HG03565 (cell line): ENCODE measurements around the gene ACSS1.

Experiments used
- ATAC-seq: cut with Tn5 transposase; IDR thresholded peaks from one replicate; pipeline ENCODE4 v1.9.1; 2021; ENCODE audit warnings: mild to moderate bottlenecking, moderate library complexity; ENCODE audit not compliant: unreplicated experiment

ACSS1 gene

GRCh38 chr20:24980291-24981053 is 77.5 kb downstream of the ACSS1 start:
- ATAC-seq: no peak

GRCh38 chr20:24979036-24979960 is 78.6 kb downstream of the ACSS1 start:
- ATAC-seq: no peak

- ATAC-seq: no peak
These were observed 79.4 kb downstream of the ACSS1 start for GRCh38 chr20:24978513-24978912.

GRCh38 chr20:24977797-24978196 is 80.1 kb downstream of the ACSS1 start:
- no peak for ATAC-seq

- no peak for ATAC-seq
These were observed 80.6 kb downstream of the ACSS1 start for GRCh38 chr20:24977336-24977735.

- no peak for ATAC-seq
These were observed 85.6 kb downstream of the ACSS1 start for GRCh38 chr20:24972341-24972740.

GRCh38 chr20:24971376-24972101 is 86.4 kb downstream of the ACSS1 start:
- no peak for ATAC-seq

GRCh38 chr20:24970754-24971153 is 87.2 kb downstream of the ACSS1 start:
- ATAC-seq: no peak

- ATAC-seq: no peak
These were observed 87.8 kb downstream of the ACSS1 start for GRCh38 chr20:24970030-24970553.

GRCh38 chr20:24969186-24970029 is 88.5 kb downstream of the ACSS1 start:
- ATAC-seq: no peak

GRCh38 chr20:24968278-24968800 is 89.6 kb downstream of the ACSS1 start:
- no peak for ATAC-seq

- no peak for ATAC-seq
These were observed 91.5 kb downstream of the ACSS1 start for GRCh38 chr20:24966317-24967012.

- no peak for ATAC-seq
These were observed 92.6 kb downstream of the ACSS1 start for GRCh38 chr20:24965065-24965919.

GRCh38 chr20:24964506-24964840 is 93.5 kb downstream of the ACSS1 start:
- no peak for ATAC-seq

- ATAC-seq: no peak
These were observed 94.0 kb downstream of the ACSS1 start for GRCh38 chr20:24963672-24964505.

GRCh38 chr20:24962510-24962909 is 95.4 kb downstream of the ACSS1 start:
- ATAC-seq: no peak

GRCh38 chr20:24962182-24962492 is 95.8 kb downstream of the ACSS1 start:
- no peak for ATAC-seq
